PFSK-1 (cell line): ENCODE results near the gene TRIM65.

Source experiments
- FOXP2 ChIP-seq: optimal IDR thresholded peaks from 2 replicates; pipeline ENCODE3; 2011; ENCODE audit warnings: borderline replicate concordance, control low read depth, inconsistent platforms; ENCODE audit not compliant: insufficient read depth; ENCODE audit errors: extremely low read length, extremely low read depth
- POLR2AphosphoS5 ChIP-seq: IDR thresholded peaks from 2 replicates; pipeline ENCODE4 v1.6.1; 2012; ENCODE audit warnings: low read depth, mild to moderate bottlenecking, control low read depth, low read length, moderate library complexity
- REST ChIP-seq, 2 experiments: IDR thresholded peaks; 2 replicates each; pipeline versions ENCODE4 v1.6.1 to v1.8.0; 2011 to 2012; ENCODE audit warnings: low read depth in 2 of 2, low read length in 2 of 2, control low read depth in 1 of 2, inconsistent platforms in 1 of 2, mild to moderate bottlenecking in 1 of 2, moderate library complexity in 1 of 2; ENCODE audit not compliant: insufficient read depth in 1 of 2
- SIN3A ChIP-seq: IDR thresholded peaks from 2 replicates; pipeline ENCODE4 v1.6.1; 2012; ENCODE audit warnings: mild to moderate bottlenecking, low read length, moderate library complexity, borderline replicate concordance; ENCODE audit not compliant: insufficient read depth
- TAF1 ChIP-seq: IDR thresholded peaks from 2 replicates; pipeline ENCODE4 v1.6.1; 2012; ENCODE audit warnings: low read length, control low read depth, borderline replicate concordance; ENCODE audit not compliant: insufficient read depth

The TRIM65 gene

GRCh38 chr17:75908201-75908600 lies 11.4 kb upstream of the TRIM65 start:
- TF ChIP-seq FOXP2 (no peak), REST (IDR thresholded peaks at IDR 0.05; ENCODE audit: insufficient read depth in 1 of 2, low read depth in 2 of 2, low read length in 2 of 2) (no peak), SIN3A (no peak), POLR2AphosphoS5 (no peak), TAF1 (no peak)

DNA sequence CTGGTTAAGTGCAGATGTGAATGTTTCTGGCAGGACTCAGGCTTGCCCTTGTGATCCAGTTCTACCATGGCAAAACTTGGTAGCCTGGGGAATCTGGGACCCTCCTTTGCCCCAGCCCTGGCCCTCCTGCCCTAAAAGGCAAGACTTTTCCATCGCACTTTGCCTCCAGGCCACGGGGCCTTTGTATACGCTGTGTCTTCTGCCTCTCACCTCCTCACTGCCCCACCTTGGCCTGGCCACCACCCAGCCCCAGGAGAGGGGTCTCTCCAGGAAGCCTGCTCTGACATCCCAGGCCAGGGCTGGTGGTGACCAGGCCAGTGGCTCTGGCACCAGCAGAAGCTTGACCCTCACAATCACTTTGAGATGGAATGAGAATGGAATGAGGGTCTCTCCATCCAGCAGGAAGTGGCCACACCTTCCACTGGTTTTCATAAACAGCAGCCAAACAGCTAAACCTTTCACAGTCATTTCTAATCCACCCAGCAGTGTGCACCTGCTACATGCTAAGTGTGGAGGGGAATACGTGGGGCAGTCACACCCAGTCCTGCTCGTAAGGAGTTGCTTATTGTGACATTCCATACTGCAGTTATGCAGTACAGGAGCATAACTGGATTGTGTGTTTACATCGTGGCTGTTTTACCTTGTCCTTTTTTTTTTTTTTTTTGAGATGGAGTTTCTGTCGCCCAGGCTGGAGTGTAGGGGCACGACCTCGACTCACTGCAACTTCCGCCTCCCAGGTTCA lies 9.6 kb upstream of the TRIM65 start:
- no peak for TF ChIP-seq POLR2AphosphoS5
- TF ChIP-seq SIN3A: no peak
- no peak for TF ChIP-seq TAF1
- no peak for TF ChIP-seq REST (IDR thresholded peaks at IDR 0.05; ENCODE audit: insufficient read depth in 1 of 2, low read depth in 2 of 2, low read length in 2 of 2)
- TF ChIP-seq FOXP2: no peak

DNA sequence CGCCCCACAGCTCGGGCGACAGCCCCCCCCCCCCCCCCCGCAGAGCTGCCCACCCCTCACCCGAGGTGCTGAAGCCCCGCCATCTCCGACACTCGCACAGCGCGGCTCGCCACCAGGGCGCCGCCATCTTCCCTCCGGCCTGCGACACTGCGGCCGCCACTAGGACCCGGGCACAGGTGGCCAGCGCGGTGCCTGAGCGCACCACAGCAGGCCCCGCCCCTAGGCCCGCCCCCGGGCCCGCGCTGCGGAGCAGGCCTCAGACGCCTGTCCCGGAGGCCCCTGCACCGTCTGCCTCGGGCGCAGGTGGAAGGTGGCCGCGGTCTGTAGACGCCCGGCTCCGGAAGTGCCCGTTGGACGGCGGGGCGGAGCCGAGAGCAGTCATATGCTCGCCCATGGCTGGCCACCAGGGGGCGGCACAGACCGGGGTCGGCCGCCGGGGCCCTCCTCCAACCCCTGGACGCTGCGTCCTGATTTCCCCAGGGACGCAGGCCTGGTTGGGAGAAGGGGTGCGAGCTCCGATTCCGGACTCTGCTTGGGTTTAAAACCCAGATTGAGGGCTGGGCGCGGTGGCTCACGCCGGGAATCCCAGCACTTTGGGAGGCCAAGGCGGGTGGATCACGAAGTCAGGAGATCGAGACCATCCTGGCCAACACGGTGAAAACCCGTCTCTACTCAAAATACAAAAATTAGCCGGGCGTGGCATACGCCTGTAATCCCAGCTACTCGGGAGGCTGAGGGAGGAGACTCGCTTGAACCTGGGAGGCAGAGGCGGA lies 8.2 kb upstream of the TRIM65 start, which contains the start of gene MRPL38:
Gene MRPL38, minus strand, starts transcription at position 136 of the 773 bp plus-strand sequence. Its CDS starts 9 bp downstream, at position 127.
- peak; percentile 74 for TF ChIP-seq FOXP2
- peak; percentile 82 for TF ChIP-seq POLR2AphosphoS5
- 0 out of 4 replicates have a peak, but pooled peaks of 1 of the 2 experiments have one; percentile 18 for TF ChIP-seq REST (IDR thresholded peaks at IDR 0.05; ENCODE audit: insufficient read depth in 1 of 2, low read depth in 2 of 2, low read length in 2 of 2)
- peak; percentile 85 for TF ChIP-seq TAF1
- TF ChIP-seq SIN3A: no peak; the same call in 1 of the 2 replicates

DNA sequence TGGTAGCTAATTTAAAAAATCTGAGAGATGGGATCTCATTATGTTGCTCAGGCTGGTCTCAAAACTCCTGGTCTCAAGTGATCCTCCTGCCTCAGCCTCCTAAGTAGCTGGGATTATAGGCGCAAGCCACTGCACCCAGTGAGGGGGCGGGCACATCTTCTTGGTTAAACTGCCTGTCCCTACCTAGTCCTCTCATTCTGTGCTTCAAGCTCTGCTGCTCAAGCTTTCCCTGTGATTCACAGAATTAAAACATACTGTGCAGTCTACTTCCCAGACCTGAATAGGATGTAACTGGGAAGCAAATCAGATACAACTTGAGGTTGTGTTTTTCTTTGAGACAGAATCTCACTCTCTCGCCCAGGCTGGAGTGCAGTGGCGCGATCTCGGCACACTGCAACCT lies 5.7 kb upstream of the TRIM65 start:
- TF ChIP-seq POLR2AphosphoS5: no peak
- TF ChIP-seq REST (IDR thresholded peaks at IDR 0.05; ENCODE audit: insufficient read depth in 1 of 2, low read depth in 2 of 2, low read length in 2 of 2): no peak
- no peak for TF ChIP-seq TAF1
- no peak for TF ChIP-seq FOXP2
- TF ChIP-seq SIN3A: no peak
